Renal pelvis (tissue), 4 donors: ENCODE measurements around the gene MRFAP1L1. TPM values are rescaled to one million over a fixed set of nuclear protein-coding genes. Genes with fewer than 3 reads are reported as not detected.
"Not testable (repeated sequence)": the region's sequence is repeated elsewhere in the genome, so short reads cannot be mapped to it uniquely, and the experiment has no call there.

Experiments
- DNase-seq: peaks from one replicate; pipeline ENCODE4 v3.0.0-alpha.2; 2013
- polyA plus RNA-seq, 3 donors: library from polyadenylated mRNA; unstranded; fragments of 120-200 nt; gene quantifications; one replicate each; pipeline ENCODE4 v1.2.1, GENCODE V29; 2013; ENCODE audit not compliant: insufficient read length in 3 of 3

MRFAP1L1 gene
- polyA plus RNA-seq, 3 donors: 109 to 137 (median 118) TPM

GRCh38 chr4:6694177-6694901 lies 15.3 kb downstream of the MRFAP1L1 start:
- DNase-seq: no peak

- no peak for DNase-seq
These were observed 16.2 kb downstream of the MRFAP1L1 start, which contains the start of gene S100P for GRCh38 chr4:6693231-6694176. S100P (plus strand) TSS chr4:6693878; CDS start chr4:6693933, 55 bp downstream.

- no peak for DNase-seq
These were observed 16.9 kb downstream of the MRFAP1L1 start for GRCh38 chr4:6692806-6693205.

- DNase-seq: no peak
These were observed 17.3 kb downstream of the MRFAP1L1 start for GRCh38 chr4:6692379-6692778.

GRCh38 chr4:6689506-6689960 lies 20.1 kb downstream of the MRFAP1L1 start:
- no peak for DNase-seq

- DNase-seq: no peak
These were observed 20.7 kb downstream of the MRFAP1L1 start for GRCh38 chr4:6688879-6689505.

GRCh38 chr4:6687947-6688878 lies 21.5 kb downstream of the MRFAP1L1 start:
- no peak for DNase-seq

GRCh38 chr4:6686104-6686787 lies 23.4 kb downstream of the MRFAP1L1 start:
- no peak for DNase-seq

GRCh38 chr4:6684656-6685055 lies 25.0 kb downstream of the MRFAP1L1 start:
- no peak for DNase-seq

GRCh38 chr4:6682862-6683590 lies 26.6 kb downstream of the MRFAP1L1 start:
- DNase-seq: no peak

GRCh38 chr4:6681191-6681590 lies 28.5 kb downstream of the MRFAP1L1 start:
- no peak for DNase-seq

GRCh38 chr4:6680372-6681034 lies 29.2 kb downstream of the MRFAP1L1 start:
- no peak for DNase-seq

GRCh38 chr4:6676722-6677558 lies 32.7 kb downstream of the MRFAP1L1 start:
- no peak for DNase-seq

- no peak for DNase-seq
These were observed 35.0 kb downstream of the MRFAP1L1 start for GRCh38 chr4:6674500-6675149.

- peak; percentile 94 for DNase-seq
These were observed 35.8 kb downstream of the MRFAP1L1 start for GRCh38 chr4:6673660-6674499.

GRCh38 chr4:6673191-6673659 lies 36.4 kb downstream of the MRFAP1L1 start:
- DNase-seq: not testable (repeated sequence)
